ENCODE data around the gene OSBP2.

Gene OSBP2

DNA sequence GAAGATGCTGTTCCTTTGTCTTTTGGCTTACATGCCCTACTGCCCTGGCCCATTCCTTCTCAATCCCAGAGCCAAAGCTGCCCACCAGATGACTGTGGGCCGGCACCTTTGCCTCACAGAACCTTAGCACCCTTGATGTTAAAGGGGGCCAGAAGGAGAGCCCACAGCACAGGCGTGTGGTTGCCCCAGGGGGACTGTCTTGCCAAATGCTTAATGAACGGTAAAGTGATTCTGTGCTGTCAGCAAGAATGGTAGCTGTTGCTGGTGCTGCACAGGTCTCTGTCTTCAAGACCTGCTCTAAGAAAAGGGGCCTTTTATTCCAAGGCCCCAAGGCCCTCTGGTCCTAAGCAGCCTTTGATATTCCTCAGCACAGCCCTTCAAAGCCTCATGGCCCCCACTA, 160.6 kb downstream of the OSBP2 start:
- no peaks in the 10 kb centered on the region for H3K27me3 Mint-ChIP-seq
- no peak for ATAC-seq
- H3K9me3 Mint-ChIP-seq, result peaks cover 11 to 14% of the 10 kb centered on the region in 2 donors

DNA sequence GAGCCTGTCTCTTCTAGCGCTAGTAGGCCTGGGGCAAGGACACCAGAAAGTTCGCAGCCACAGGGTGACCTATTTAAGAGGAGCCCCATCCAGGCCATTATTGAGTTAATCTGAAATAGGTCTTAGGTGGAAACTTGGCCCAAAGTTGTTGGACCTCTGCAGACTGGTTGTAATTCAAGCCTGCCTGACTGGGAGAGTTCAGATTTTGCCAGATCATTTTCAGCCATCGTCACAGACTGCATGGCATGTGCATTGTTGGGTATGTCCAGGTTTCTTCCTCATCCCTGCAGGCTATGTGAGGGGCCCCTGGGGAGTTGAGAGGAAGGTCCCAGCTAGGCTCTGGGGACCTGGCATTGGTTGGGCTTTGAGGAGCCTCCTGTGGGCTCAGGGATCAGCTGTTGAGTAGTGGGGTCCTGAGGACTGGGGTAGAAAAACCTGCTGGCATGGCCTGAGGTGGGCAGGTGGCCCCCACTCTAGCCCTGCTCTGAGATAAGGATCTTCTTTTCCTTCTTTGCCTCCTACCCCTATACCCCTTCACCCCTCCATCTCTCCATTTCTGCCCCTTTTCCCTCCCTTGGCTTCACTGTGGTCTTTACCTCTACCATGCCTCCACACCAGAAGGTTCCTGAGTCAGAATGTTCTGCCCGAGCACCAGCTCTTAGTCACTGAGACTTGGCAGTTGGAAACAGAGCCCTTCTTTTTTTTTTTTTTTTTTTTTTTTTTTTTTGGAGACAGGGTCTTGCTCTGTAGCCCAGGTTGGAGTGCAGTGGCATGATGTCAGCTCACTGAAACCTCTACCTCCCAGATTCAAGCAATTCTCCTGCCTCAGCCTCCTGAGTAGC, 161.2 kb downstream of the OSBP2 start:
- no peaks in the 10 kb centered on the region for H3K4me1 Mint-ChIP-seq
- no peaks in the 10 kb centered on the region for H3K27me3 Mint-ChIP-seq
- peaks cover 11 to 14% of the 10 kb centered on the region in 2 donors for H3K9me3 Mint-ChIP-seq
- ATAC-seq (no peak), DNase-seq (peak in 1 of 2 donors; percentile 2)
- peak overlapping the region in 1 of 2 donors; percentile 76 for H3K27ac Mint-ChIP-seq
- H3K4me3 Mint-ChIP-seq, result no peak overlapping the region

More for the DNA sequence above, 160.6 kb downstream of the OSBP2 start:
- no peak overlapping the region for H3K4me3 Mint-ChIP-seq
- no peak overlapping the region for H3K27ac Mint-ChIP-seq
- no peaks in the 10 kb centered on the region for H3K4me1 Mint-ChIP-seq
- DNase-seq, result no peak

DNA sequence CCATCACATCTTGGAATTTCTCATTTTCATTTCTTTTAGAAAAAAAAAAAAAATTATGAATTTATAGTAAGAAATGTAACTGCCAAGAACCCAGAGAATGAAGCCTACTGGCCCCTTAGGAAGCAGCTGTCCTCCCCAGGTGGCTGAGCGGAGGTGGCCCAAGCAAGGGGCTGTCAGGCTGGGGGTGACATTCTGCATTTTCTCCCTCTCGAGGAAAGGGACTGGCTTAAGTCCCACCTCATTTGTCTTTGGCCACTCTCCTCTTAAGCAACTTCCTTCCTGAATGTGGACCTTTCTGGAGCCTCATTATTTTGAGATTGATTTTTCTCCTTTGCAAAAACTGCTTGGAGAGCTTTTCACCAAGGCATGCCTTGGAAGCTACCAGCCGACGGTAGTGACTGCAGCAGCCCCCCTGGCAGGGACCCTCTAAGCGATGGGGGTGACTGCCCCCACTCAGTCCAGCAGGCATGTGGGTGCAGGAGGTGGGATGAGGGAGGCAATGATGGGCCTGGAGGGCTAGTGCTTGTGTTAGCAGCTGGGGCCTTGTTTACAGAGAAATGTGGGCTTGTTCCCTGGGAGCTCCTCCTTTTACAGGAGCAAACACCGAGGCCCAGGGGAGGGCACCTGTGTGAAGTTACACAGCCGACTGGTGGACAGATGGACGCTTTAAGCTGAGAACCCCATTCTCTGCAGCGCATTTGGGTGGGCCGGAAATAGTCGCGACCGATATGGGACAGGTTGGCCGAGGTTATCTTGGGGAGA, 162.2 kb downstream of the OSBP2 start:
- DNase-seq (peak in 1 of 2 donors; percentile 2), ATAC-seq (no peak)
- Mint-ChIP-seq H3K9me3 (peaks cover 11 to 14% of the 10 kb centered on the region in 2 donors), H3K27ac (no peak overlapping the region), H3K27me3 (no peaks in the 10 kb centered on the region), H3K4me1 (no peaks in the 10 kb centered on the region), H3K4me3 (no peak overlapping the region)

DNA sequence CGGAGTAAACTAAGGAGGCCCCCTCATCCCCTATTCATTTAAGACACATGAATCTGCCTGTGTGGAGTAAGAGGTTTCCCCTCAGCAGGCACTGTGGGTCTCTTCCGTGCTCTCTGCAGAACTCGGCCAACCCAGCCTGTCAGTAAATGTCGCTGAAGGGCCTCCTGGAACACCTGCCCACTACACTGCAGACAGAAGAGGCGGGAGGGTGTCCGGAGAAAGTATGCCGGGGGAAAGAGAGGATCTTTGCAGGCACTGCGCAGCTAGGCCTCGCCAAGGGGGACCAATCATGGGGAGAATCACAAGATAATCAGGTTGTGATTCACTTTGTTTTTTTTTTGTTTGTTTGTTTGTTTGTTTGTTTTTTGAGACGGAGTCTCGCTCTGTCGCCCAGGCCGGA, 163.1 kb downstream of the OSBP2 start:
- ATAC-seq (no peak), DNase-seq (no peak)
- Mint-ChIP-seq H3K9me3 (peaks cover 9 to 14% of the 10 kb centered on the region in 2 donors), H3K27me3 (no peaks in the 10 kb centered on the region), H3K4me1 (no peaks in the 10 kb centered on the region), H3K4me3 (no peak overlapping the region), H3K27ac (peak overlapping the region in 1 of 2 donors; percentile 69)

DNA sequence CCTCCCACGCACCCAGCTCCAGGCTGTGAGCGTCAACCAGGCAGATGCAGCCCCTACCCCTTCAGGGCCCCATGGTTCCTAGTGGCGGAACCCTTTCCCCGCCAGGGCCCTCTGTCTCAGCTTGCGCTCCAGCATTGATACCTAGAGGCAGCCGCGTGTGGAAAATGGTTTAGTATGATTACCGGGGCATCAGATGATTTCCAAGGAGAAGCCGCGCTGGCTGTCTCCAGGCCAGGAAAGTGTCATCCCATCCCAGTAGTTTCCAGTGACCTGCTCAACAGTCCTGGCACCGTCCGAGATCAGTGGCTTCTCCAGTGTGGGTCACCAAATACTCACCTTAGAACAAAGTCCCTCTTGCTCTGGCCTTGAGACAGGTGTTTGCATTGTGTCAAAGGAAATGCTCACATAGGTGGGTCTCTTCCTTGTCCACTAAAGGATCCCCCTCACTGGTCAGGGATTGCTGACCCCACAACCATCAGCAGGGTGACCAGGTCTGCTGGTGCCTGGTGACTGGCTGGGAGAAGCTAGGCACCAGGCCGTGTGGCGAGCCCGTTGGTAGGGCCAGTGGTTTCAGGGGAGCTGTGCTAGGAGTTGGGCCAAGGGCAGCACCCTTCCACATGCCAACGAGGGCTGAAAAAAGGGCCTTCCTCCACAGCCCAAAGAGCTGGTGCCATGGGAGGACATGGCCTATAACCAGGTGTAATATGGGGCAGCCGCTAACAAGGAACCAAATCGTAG, 164.5 kb downstream of the OSBP2 start:
- H3K27ac Mint-ChIP-seq, result no peak overlapping the region
- peaks cover 3 to 9% of the 10 kb centered on the region in 2 donors for H3K9me3 Mint-ChIP-seq
- DNase-seq, result peak in 1 of 2 donors; percentile 5
- ATAC-seq, result no peak
- H3K4me1 Mint-ChIP-seq, result no peaks in the 10 kb centered on the region
- no peak overlapping the region for H3K4me3 Mint-ChIP-seq
- no peaks in the 10 kb centered on the region for H3K27me3 Mint-ChIP-seq

DNA sequence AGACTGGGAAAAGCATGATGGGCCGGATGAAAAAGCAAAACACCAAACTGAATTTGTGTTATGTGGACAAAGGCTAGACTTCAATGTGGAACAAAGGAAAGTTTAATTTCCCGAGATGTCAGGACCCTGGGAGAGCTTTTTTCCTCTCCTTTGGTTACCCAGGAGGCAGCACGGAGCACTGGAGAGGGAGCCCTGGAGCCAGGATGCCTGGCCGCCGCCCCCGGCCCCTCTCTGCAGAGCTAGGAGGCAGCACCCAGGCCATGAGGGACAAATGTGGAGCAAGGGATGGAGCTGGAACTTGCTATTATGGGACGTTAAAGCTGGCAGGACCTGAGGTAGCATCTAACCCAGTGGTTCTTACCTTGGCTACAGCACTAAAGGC, 165.0 kb downstream of the OSBP2 start:
- Mint-ChIP-seq H3K4me1 (no peaks in the 10 kb centered on the region), H3K4me3 (no peak overlapping the region), H3K27ac (no peak overlapping the region), H3K27me3 (no peaks in the 10 kb centered on the region), H3K9me3 (peaks cover under 1 to 4% of the 10 kb centered on the region in 2 donors)
- ATAC-seq, result no peak
- DNase-seq, result peak in 1 of 2 donors; percentile 1

DNA sequence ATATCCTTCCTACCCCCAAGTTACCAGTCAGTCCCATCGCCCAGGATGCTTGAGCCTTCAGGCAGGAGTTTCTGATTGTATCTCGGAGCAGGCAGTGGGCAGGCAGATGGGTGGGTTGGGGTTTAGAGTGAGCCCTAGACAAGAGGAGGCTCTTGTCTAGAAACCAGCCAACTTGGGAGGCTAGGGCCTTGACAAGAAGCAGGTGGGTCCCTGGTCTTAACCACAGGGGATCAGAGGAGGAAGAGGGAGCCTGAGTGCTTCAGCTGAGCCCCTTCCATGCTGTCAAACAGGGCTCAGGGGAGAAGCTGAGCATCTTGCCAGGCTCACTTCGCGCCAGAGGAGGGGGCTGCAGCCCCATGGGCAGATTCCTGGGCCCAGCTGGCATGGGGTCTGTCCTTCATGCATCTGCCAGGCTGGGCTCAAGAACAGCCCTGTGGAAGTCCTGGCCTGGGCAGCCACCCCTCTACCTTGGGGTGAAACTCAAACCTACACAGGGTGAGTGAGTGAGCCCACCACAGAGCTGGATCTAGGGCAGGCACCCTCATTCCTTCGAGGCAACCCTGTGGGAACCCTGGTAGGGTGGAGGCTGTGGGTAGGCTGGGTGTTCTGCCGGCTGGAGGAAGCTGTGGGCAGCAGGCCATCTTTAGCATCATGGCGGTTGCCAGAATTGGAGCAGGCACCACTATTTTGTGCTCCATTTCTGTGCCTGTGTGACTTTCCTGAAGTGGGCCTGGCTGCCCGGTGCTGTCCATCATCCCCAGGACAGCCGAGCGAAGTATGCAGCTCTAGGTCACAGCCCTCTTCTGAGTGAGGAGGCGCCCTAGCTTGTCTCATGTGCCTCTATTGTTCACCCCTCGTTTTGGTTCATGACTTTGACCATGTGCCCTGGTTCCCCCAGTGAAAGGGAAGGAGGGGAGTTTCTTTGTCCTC, 165.8 kb downstream of the OSBP2 start:
- DNase-seq, result peak in 1 of 2 donors; percentile 4
- Mint-ChIP-seq H3K9me3 (no peaks in the 10 kb centered on the region), H3K4me1 (no peaks in the 10 kb centered on the region), H3K27me3 (no peaks in the 10 kb centered on the region), H3K4me3 (no peak overlapping the region), H3K27ac (no peak overlapping the region)
- no peak for ATAC-seq

DNA sequence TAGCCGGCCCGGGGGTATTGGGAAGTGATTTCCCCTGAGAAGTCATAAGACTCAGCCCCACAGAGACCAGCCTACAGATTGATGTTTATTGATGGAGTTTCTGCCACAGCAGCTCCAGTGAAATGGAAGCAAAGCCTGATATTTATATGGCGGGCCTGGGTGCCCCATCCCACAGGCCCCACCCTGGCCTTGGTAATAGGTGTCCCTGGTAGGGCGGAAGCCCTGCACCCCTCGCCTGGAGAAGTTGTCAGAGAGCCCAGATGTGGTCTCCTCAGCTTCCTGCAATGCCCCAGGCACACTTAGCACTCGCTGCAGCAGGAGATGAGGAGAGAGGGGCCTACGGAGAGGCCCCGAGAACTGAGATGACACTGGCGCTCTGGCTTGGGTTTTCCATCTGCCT, 166.5 kb downstream of the OSBP2 start:
- no peaks in the 10 kb centered on the region for H3K4me1 Mint-ChIP-seq
- no peak for DNase-seq
- H3K27me3 Mint-ChIP-seq, result no peaks in the 10 kb centered on the region
- no peak overlapping the region for H3K27ac Mint-ChIP-seq
- no peak for ATAC-seq
- no peak overlapping the region for H3K4me3 Mint-ChIP-seq
- H3K9me3 Mint-ChIP-seq, result no peaks in the 10 kb centered on the region

DNA sequence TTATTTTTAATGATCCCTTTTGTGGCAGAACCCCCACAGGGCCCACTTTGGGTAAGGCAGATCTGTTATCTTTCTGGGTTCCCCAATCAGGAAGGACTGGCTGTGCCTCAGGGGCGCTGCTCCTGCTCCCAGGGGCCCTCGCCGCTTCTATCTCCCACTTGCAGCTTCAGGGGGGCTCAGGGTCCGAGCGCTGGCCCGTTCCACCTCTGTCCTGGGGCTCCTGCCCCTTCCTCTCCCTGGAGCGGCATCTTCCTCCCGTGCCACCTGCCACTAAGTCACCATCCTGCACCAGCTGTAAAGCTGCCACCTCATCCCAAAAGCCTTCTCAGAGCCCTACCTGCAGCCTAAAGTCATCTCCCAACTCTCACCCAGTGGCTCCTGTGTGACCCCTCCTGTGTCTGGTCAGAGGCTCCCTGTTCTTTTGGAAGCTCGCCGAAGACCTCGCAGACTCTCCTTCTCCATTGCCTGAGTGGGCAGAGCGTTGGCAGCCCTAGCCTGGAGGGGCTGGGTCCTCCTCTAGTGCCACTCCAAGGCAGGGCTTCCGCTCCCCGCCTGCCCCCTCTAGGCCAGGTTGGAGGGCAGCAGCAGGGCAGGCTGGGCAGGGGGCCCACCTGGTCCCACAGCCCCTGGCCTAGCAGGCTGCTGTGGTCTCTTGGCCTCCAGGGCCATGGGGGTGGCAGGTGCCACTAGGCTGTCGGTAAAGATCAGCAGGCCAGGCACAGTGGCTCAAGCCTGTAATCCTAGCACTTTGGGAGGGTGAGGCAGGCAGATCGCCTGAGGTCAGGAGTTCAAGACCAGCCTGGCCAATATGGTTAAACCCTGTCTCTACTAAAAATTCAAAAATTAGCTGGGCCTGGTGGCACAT, 167.2 kb downstream of the OSBP2 start:
- ATAC-seq (no peak), DNase-seq (peak in 1 of 2 donors; percentile 6)
- Mint-ChIP-seq H3K27me3 (no peaks in the 10 kb centered on the region), H3K27ac (no peak overlapping the region), H3K4me1 (no peaks in the 10 kb centered on the region), H3K4me3 (no peak overlapping the region), H3K9me3 (no peaks in the 10 kb centered on the region)

DNA sequence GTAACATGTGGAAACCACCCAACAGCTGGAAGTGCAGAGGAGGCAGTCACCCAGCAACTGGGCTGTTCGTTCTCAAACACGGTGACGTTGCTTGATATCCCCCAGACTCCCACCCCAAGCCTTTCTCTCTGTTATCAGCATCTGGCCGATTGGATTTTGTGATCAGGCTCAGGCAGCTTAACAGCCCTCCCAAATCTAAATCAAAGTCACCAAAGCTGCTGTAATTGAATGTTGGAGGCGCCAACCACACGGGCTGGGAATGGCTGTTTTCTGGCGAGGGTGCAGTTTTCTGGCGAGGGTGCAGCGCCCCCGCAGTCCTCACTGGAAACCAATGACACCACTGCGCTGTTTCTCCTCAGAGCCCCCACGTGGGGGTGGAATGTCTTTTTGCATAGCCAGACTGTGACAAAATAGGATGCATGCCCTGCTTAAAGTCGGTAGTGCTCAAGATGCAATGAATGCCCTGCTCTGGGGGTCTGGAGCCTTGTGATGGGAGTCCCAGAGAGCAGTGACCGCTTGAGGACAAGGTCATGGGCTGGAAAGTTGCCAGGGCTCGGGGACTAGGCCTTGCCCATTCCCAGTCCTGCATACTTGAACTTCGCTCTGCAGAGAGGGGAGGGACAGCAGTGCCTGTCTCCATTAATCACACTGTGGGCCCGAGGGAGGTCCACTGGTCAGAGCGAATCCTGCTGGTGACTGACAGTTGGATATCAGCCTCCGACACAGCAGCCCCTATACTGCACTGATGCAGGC, 168.6 kb downstream of the OSBP2 start:
- DNase-seq (peak in 1 of 2 donors; percentile 5), ATAC-seq (no peak)
- no peaks in the 10 kb centered on the region for H3K4me1 Mint-ChIP-seq
- H3K27me3 Mint-ChIP-seq, result no peaks in the 10 kb centered on the region
- no peaks in the 10 kb centered on the region for H3K9me3 Mint-ChIP-seq
- H3K4me3 Mint-ChIP-seq, result no peak overlapping the region
- H3K27ac Mint-ChIP-seq, result no peak overlapping the region

DNA sequence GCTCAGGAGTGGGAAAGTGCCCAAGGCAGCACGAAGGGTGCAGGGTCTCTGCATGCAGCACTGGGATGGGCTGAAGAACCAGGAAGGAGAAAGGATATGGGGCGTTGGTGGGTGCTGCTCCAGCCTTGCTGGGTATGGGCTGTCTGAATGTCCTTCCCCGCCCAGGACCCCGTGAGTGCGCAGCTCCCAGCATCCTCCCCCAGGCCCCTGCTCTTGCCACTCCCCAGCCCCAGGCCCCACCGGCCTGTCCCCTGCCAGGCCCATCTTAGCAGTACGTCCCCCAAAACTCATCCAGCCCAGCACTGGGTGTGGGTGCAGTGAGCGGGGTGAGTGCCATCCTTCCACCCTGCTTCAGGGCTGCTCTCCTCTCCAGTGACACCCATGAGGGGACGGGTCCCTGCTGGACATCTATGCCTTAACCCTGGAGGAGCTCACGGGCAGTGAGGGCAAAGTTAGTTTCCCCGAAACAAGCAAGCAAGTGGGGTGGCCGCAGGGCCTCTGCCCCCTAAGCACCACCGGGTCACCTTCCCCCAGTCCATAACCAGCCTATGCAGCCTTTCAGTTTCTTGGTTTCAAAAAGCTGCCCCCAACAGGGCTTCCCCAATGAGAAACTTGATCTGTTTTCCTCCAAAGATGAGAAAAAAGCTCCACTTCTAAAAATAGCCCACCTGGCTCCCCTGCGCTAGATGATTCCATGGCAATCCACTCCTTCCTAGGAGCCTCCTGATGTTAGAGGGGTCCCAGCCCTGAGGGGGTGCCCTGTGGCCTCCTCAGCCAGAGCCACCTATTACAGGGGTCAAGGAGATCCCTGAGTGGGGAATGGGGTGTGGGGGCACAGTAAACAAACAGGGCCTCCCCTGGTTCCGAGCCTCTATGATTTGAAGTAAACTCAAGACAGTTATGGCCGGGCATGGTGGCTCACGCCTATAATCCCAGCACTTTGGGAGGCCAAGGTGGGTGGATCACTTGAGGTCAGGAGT, 170.1 kb downstream of the OSBP2 start:
- ATAC-seq (peak; percentile 24), DNase-seq (peak in 1 of 2 donors; percentile 4)
- H3K4me3 Mint-ChIP-seq, result no peak overlapping the region
- H3K27me3 Mint-ChIP-seq, result no peaks in the 10 kb centered on the region
- H3K9me3 Mint-ChIP-seq, result no peaks in the 10 kb centered on the region
- peak overlapping the region in 1 of 2 donors; percentile 8 for H3K27ac Mint-ChIP-seq
- H3K4me1 Mint-ChIP-seq, result peaks cover 8% of the 10 kb centered on the region

DNA sequence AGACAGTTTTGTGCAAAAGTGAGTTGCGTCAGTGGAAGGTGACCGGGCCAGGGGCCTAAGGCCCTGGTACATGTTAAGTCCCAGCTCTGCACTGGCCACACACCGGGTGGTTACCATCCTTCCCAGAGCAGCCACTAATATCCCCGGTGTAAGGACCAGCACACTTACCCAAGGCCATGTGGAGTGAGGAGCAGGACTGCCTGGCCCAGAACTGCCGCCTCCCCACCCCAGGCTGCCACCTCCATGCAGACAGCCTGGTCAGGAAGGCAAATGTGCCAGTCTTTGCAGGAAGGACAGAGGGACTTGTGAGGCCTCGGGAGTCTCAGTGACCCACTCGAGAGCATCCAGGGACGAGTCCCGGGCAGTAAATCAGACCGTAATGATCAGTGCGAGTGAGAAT, 171.0 kb downstream of the OSBP2 start:
- H3K4me1 Mint-ChIP-seq, result peaks cover 8% of the 10 kb centered on the region
- H3K27me3 Mint-ChIP-seq, result no peaks in the 10 kb centered on the region
- H3K9me3 Mint-ChIP-seq, result no peaks in the 10 kb centered on the region
- H3K27ac Mint-ChIP-seq, result no peak overlapping the region
- ATAC-seq (no peak), DNase-seq (peak in 1 of 2 donors; percentile 4)
- H3K4me3 Mint-ChIP-seq, result no peak overlapping the region

Data from stimulated activated naive CD8-positive, alpha-beta T cell treated with anti-CD3 and anti-CD28 coated beads, Interleukin-15, amount 100 ng/mL, for 72 hours (primary cell).